SK-N-SH (cell line): ENCODE measurements around the gene TOP3A.

Source experiments
- EZH2phosphoT487 ChIP-seq: fragments of 200-600 bp; sonication (generic); IDR thresholded peaks from 2 replicates; pipeline ENCODE4 v1.6.1; 2017; ENCODE audit warnings: low read depth, mixed run types, mild to moderate bottlenecking, antibody characterized with exemption, moderate library complexity, borderline replicate concordance
- GABPA ChIP-seq: IDR thresholded peaks from 2 replicates; pipeline ENCODE4 v1.4.0; 2012; ENCODE audit warnings: low read depth, mild to moderate bottlenecking
- POLR2AphosphoS5 ChIP-seq: IDR thresholded peaks from 2 replicates; pipeline ENCODE4 v1.6.1; 2012; ENCODE audit warnings: low read depth, low read length
- SMC3 ChIP-seq: IDR thresholded peaks from 2 replicates; pipeline ENCODE4 v1.6.1; 2012; ENCODE audit warnings: low read depth, low read length, improper control_type of control experiment
- TF ChIP-seq, protein P1 (sequence below): fragments of 200-600 bp; sonication (generic); IDR thresholded peaks from 2 replicates; pipeline ENCODE4 v1.6.1; 2017; ENCODE audit warnings: antibody characterized with exemption, mild to moderate bottlenecking, moderate library complexity

DNA sequence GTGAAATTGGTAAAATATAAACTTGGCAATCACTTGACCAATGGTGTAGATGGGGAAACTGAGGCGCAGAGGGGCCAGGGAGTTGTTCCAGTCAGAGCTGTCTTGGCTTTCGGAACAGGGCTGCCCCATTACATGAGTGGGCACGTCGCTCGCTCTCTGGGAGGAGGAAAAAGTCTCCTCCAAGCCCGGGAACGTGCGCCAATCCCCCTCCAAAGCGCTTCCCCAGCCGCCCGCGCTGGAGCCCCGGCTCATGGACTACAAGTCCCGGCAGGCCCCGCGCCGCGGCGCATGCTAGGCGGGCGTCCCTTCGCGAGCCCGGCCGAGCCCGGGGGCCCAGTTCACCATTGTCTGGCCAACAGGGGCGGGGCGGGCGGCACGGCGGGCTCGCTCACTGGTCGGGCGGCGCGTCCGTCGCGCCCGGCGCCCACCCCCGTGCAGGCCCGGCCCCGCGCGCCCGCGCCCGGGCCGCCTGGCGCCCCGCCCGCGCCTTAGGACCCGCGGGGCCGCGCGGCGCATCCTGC is 89.6 kb downstream of the TOP3A start, which contains the start of gene LLGL1:
- TF ChIP-seq, protein P1, sequence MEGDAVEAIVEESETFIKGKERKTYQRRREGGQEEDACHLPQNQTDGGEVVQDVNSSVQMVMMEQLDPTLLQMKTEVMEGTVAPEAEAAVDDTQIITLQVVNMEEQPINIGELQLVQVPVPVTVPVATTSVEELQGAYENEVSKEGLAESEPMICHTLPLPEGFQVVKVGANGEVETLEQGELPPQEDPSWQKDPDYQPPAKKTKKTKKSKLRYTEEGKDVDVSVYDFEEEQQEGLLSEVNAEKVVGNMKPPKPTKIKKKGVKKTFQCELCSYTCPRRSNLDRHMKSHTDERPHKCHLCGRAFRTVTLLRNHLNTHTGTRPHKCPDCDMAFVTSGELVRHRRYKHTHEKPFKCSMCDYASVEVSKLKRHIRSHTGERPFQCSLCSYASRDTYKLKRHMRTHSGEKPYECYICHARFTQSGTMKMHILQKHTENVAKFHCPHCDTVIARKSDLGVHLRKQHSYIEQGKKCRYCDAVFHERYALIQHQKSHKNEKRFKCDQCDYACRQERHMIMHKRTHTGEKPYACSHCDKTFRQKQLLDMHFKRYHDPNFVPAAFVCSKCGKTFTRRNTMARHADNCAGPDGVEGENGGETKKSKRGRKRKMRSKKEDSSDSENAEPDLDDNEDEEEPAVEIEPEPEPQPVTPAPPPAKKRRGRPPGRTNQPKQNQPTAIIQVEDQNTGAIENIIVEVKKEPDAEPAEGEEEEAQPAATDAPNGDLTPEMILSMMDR: no peak
- no peak for TF ChIP-seq EZH2phosphoT487
- TF ChIP-seq POLR2AphosphoS5: no peak
- no peak for TF ChIP-seq SMC3
- TF ChIP-seq GABPA: no peak
